Uterus (tissue), 4 donors: ENCODE measurements around the gene CCN5. TPM values are rescaled to one million over a fixed set of nuclear protein-coding genes. Genes with fewer than 3 reads are reported as not detected.

Experiments used
- DNase-seq, 2 donors: peaks; one replicate each; pipeline ENCODE4 v3.0.0-alpha.2; 2019 to 2020
- H3K27ac ChIP-seq, 2 donors: fragments of 200-600 bp; sonication (generic); 1 replicate in 1 of 2; 2 replicates in 1 of 2; pipeline ENCODE4 v1.5.1; 2016 to 2018
- H3K27me3 ChIP-seq, 2 donors: fragments of 200-600 bp; sonication (generic); one replicate each; pipeline ENCODE4 v1.5.1; 2018 to 2019; ENCODE audit warnings: control low read depth in 1 of 2
- H3K36me3 ChIP-seq, 2 donors: fragments of 200-600 bp; sonication (generic); one replicate each; pipeline ENCODE4 v1.5.1; 2019; ENCODE audit warnings: control low read depth in 1 of 2
- H3K4me1 ChIP-seq, 2 donors: fragments of 200-600 bp; sonication (generic); one replicate each; pipeline ENCODE4 v1.5.1; 2018 to 2019; ENCODE audit warnings: control low read depth in 1 of 2
- H3K4me3 ChIP-seq, 2 donors: fragments of 200-600 bp; sonication (generic); 1 replicate in 1 of 2; 2 replicates in 1 of 2; pipeline ENCODE4 v1.5.1; 2018 to 2019; ENCODE audit warnings: mild to moderate bottlenecking in 1 of 2
- H3K9me3 ChIP-seq, 2 donors: fragments of 200-600 bp; sonication (generic); one replicate each; pipeline ENCODE4 v1.5.1; 2019; ENCODE audit warnings: control low read depth in 1 of 2
- POLR2A ChIP-seq, 2 donors: fragments of 450-650 bp; IDR thresholded peaks; one replicate each; pipeline ENCODE4 v1.6.1; 2016; ENCODE audit warnings: antibody characterized with exemption in 2 of 2, mild to moderate bottlenecking in 1 of 2, moderate library complexity in 1 of 2
- intact Hi-C: fragments of 100-400 bp; cut with DNase I; formaldehyde crosslinking; loops from one replicate; pipeline ENCODE4 v1.15.1; 2023; ENCODE audit warnings: low total_unique reads
- total RNA-seq, 4 donors: library from RNA; depleted of rRNA in 3 of 4; stranded (reverse); fragments of >200 nt in 3 of 4; gene quantifications; one replicate each; pipeline versions ENCODE4 v1.1.0 to v1.2.4, GENCODE V29; 2014 to 2023
- TF ChIP-seq, protein P1 (sequence below), 4 experiments: fragments of 200-600 bp in 2 of 4; fragments of 450-650 bp in 2 of 4; sonication (generic) in 2 of 4; IDR thresholded peaks; one replicate each; pipeline ENCODE4 v1.5.1; 2016 to 2019; ENCODE audit warnings: antibody characterized with exemption in 4 of 4, mild to moderate bottlenecking in 2 of 4, moderate library complexity in 1 of 4
- donor health status: DM: yes; HTN: yes; CAD: no.

CCN5 gene
- total RNA-seq, 4 donors from 2014 or later: 19.4 to 47.9 (median 29.7) TPM; not detected in 1

DNA sequence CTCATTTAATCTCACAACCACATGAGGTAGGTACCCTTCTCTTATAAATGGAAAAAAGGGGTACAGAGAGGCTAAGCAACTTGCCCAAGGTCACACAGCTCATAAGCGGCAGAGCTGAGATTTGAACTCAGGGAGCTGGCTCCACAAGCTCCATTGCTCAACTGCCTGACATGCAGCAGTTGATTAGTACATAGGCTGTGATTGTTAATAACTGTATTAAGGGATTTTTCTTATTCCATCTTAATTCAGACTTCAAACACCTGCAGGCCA is 6.6 kb downstream of the CCN5 start:
- no peaks in the 10 kb centered on the region for H3K27me3 ChIP-seq
- intact Hi-C loops: no loop called here

DNA sequence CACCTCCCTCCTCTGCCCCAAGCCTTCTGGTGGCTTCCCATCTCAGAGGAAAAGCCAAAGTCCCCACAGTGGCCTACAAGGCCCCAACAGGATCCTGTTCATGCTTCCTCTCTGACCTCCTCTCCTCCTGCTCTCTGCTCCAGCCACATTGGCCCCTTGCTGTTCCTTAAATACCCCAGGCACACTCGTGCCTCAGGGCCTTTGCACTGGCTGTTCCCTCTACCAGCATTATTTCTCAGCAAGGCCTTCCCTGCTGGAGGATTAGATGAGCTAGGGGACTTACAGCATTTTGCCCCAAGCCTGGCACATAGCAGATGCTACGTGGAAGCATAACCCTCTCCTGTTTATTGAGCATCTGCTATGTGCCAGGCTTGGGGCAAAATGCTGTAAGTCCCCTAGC is 7.8 kb downstream of the CCN5 start:
- H3K4me1 ChIP-seq: peaks cover 0 to 4% of the 10 kb centered on the region in 2 donors
- intact Hi-C loops: no loop called here
- H3K9me3 ChIP-seq: no peaks in the 10 kb centered on the region
- H3K27me3 ChIP-seq: no peaks in the 10 kb centered on the region
- H3K36me3 ChIP-seq: no peaks in the 10 kb centered on the region
- DNase-seq: no peak
- no peak overlapping the region for H3K27ac ChIP-seq
- no peak overlapping the region for H3K4me3 ChIP-seq
- no peak for TF ChIP-seq POLR2A (IDR thresholded peaks at IDR 0.05)
- TF ChIP-seq, protein P1, sequence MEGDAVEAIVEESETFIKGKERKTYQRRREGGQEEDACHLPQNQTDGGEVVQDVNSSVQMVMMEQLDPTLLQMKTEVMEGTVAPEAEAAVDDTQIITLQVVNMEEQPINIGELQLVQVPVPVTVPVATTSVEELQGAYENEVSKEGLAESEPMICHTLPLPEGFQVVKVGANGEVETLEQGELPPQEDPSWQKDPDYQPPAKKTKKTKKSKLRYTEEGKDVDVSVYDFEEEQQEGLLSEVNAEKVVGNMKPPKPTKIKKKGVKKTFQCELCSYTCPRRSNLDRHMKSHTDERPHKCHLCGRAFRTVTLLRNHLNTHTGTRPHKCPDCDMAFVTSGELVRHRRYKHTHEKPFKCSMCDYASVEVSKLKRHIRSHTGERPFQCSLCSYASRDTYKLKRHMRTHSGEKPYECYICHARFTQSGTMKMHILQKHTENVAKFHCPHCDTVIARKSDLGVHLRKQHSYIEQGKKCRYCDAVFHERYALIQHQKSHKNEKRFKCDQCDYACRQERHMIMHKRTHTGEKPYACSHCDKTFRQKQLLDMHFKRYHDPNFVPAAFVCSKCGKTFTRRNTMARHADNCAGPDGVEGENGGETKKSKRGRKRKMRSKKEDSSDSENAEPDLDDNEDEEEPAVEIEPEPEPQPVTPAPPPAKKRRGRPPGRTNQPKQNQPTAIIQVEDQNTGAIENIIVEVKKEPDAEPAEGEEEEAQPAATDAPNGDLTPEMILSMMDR (IDR thresholded peaks at IDR 0.05): no peak

More for the DNA sequence above, 6.6 kb downstream of the CCN5 start:
- Histone ChIP-seq H3K36me3 (no peaks in the 10 kb centered on the region), H3K9me3 (no peaks in the 10 kb centered on the region), H3K4me1 (peaks cover 0 to 4% of the 10 kb centered on the region in 2 donors), H3K4me3 (no peak overlapping the region), H3K27ac (peak overlapping the region in 1 of 2 donors; percentile 42)
- no peak for TF ChIP-seq POLR2A (IDR thresholded peaks at IDR 0.05)
- TF ChIP-seq, protein P1 (IDR thresholded peaks at IDR 0.05): no peak
- DNase-seq: no peak

DNA sequence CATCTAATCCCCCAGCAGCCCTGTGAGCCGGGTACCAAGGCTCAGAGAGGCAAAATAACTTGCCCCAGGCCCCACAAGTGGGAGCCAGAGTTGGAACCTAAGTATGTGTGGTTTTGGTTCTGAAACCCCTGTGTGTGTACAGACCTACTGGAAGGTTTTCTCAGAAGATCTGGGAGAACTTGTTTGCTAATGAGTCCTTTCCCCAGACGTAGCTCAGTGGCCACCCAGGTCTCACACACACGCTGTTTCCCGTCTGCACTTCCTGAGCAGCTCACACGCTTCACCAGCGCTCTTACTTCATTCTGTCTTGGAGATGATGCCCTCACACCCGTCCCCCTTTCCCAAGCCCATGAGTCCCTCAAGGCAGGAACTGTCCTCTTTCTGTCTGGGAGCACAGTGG is 8.2 kb downstream of the CCN5 start:
- TF ChIP-seq POLR2A (IDR thresholded peaks at IDR 0.05): no peak
- TF ChIP-seq, protein P1 (IDR thresholded peaks at IDR 0.05): no peak
- Histone ChIP-seq H3K4me1 (peaks cover 0 to 4% of the 10 kb centered on the region in 2 donors), H3K27ac (no peak overlapping the region), H3K36me3 (no peaks in the 10 kb centered on the region), H3K9me3 (no peaks in the 10 kb centered on the region), H3K4me3 (no peak overlapping the region), H3K27me3 (no peaks in the 10 kb centered on the region)
- no peak for DNase-seq
- intact Hi-C loops: no loop called here

DNA sequence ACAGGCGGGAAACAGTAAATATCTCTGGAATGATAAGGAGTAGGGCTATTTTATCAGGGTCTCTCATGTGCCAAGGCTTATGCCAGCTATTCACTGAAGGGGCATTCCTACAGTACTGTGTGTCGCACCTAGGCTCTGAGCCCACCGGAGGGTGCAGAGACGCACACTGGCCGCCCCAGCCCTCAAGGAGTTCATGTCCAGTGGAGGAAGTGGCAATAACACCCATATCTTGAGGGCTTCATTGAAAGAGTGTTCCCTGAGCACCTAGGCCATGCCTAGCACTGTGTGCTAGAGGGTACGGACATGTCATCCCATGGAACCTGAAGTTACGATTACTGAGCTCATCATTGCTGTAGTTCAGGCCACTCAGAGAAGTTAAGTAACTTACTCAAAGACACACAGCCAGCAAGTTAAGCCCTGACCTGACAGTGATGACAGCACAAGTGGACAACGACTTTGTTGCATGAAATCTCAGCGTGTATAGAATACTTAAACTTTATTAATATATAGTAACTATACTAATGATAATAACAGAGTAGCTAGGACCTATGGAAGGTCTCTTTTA is 8.7 kb downstream of the CCN5 start:
- peaks cover 0 to 4% of the 10 kb centered on the region in 2 donors for H3K4me1 ChIP-seq
- no peak for DNase-seq
- intact Hi-C loops: no loop called here
- TF ChIP-seq, protein P1 (IDR thresholded peaks at IDR 0.05): no peak
- no peak for TF ChIP-seq POLR2A (IDR thresholded peaks at IDR 0.05)
- H3K9me3 ChIP-seq: no peaks in the 10 kb centered on the region
- H3K27me3 ChIP-seq: no peaks in the 10 kb centered on the region
- no peak overlapping the region for H3K27ac ChIP-seq
- H3K36me3 ChIP-seq: no peaks in the 10 kb centered on the region
- no peak overlapping the region for H3K4me3 ChIP-seq

DNA sequence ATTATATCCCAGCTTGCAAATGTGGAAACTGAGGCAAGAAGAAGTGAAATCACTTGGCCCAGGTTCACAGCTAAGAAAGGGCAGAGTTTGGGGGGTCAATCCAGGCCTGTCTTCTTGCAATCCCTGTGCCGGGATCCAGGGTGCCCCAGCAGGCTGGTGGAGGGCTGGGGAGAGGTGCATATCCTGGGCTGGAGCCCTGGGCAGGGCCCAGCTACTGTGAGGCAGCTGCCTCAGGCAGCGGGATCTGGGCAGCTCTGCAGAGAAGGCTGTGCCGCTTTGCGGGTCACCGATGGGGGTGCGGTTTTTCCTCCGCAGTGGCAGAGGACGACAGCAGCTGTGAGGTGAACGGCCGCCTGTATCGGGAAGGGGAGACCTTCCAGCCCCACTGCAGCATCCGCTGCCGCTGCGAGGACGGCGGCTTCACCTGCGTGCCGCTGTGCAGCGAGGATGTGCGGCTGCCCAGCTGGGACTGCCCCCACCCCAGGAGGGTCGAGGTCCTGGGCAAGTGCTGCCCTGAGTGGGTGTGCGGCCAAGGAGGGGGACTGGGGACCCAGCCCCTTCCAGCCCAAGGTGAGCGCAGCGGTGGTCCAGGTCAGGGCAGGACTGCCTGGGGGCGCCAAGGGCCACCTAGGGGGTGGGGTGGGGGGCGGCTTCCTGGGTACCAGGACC is 9.4 kb downstream of the CCN5 start:
- Histone ChIP-seq H3K27ac (no peak overlapping the region), H3K9me3 (no peaks in the 10 kb centered on the region), H3K4me3 (no peak overlapping the region), H3K27me3 (no peaks in the 10 kb centered on the region), H3K4me1 (peaks cover 0 to 4% of the 10 kb centered on the region in 2 donors), H3K36me3 (no peaks in the 10 kb centered on the region)
- intact Hi-C loops: no loop called here
- no peak for DNase-seq
- TF ChIP-seq POLR2A (IDR thresholded peaks at IDR 0.05): no peak
- TF ChIP-seq, protein P1 (IDR thresholded peaks at IDR 0.05): no peak
